KMS-11 (cell line): ENCODE results near the gene FLRT2.

Experiments used
- H2AFZ ChIP-seq: fragments of 200-600 bp; sonication (generic); 2 replicates; pipeline ENCODE4 v1.6.1; 2016; ENCODE audit warnings: antibody characterized with exemption, mixed run types, low read depth
- H3K27ac ChIP-seq: fragments of 200-600 bp; sonication (generic); 2 replicates; pipeline ENCODE4 v1.6.1; 2016; ENCODE audit warnings: mild to moderate bottlenecking, mixed run types
- H3K27me3 ChIP-seq: fragments of 200-600 bp; sonication (generic); 2 replicates; pipeline ENCODE4 v1.6.1; 2017; ENCODE audit warnings: mild to moderate bottlenecking, low read depth, mixed run types, moderate library complexity; ENCODE audit not compliant: insufficient read depth
- H3K36me3 ChIP-seq: fragments of 200-600 bp; sonication (generic); 2 replicates; pipeline ENCODE4 v1.6.1; 2017; ENCODE audit warnings: mild to moderate bottlenecking, mixed run types; ENCODE audit not compliant: insufficient read depth
- H3K4me1 ChIP-seq: fragments of 200-600 bp; sonication (generic); 2 replicates; pipeline ENCODE4 v1.6.1; 2016; ENCODE audit warnings: mild to moderate bottlenecking, low read depth, mixed run types; ENCODE audit not compliant: poor library complexity, severe bottlenecking
- H3K4me2 ChIP-seq: fragments of 200-600 bp; sonication (generic); 2 replicates; pipeline ENCODE4 v1.7.0; 2016; ENCODE audit warnings: mild to moderate bottlenecking, mixed run types
- H3K4me3 ChIP-seq: fragments of 200-600 bp; sonication (generic); IDR thresholded peaks from 2 replicates; pipeline ENCODE4 v1.6.1; 2017; ENCODE audit warnings: low read depth, low read length, mixed read lengths; ENCODE audit not compliant: insufficient read depth
- H3K79me2 ChIP-seq: fragments of 200-600 bp; sonication (generic); 2 replicates; pipeline ENCODE4 v1.6.1; 2016; ENCODE audit warnings: low read depth, mixed run types; ENCODE audit not compliant: insufficient read depth
- H3K9ac ChIP-seq: fragments of 200-600 bp; sonication (generic); 2 replicates; pipeline ENCODE4 v1.6.1; 2016; ENCODE audit warnings: mild to moderate bottlenecking, mixed run types
- H4K20me1 ChIP-seq: fragments of 200-600 bp; sonication (generic); 2 replicates; pipeline ENCODE4 v1.6.1; 2016; ENCODE audit warnings: mild to moderate bottlenecking, mixed run types; ENCODE audit not compliant: insufficient read depth
- TF ChIP-seq, protein P1 (sequence below): fragments of 200-600 bp; sonication (generic); conservative IDR thresholded peaks from 2 replicates; pipeline ENCODE4 v1.6.1; 2017; ENCODE audit warnings: low read depth, mild to moderate bottlenecking, antibody characterized with exemption, low read length, moderate library complexity, mixed read lengths

FLRT2 gene

DNA sequence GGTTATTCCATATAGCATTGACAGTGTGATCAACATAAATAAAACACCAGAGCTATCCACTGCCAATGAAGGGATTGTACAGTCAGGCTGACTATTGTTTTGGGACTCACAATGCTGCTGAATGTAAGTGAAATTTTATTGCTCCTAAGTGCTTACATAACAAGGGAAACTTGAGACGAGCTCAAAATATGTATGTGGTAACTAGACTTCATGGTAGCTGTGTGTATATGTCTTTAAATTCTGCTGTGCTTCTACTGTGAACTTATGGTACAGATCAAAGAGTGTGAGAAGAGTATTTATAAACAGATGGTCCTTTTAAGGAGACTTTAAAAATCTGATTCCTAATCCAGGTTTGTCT, 6.9 kb downstream of the FLRT2 start:
- H3K27ac ChIP-seq: no peak overlapping the region
- TF ChIP-seq, protein P1, sequence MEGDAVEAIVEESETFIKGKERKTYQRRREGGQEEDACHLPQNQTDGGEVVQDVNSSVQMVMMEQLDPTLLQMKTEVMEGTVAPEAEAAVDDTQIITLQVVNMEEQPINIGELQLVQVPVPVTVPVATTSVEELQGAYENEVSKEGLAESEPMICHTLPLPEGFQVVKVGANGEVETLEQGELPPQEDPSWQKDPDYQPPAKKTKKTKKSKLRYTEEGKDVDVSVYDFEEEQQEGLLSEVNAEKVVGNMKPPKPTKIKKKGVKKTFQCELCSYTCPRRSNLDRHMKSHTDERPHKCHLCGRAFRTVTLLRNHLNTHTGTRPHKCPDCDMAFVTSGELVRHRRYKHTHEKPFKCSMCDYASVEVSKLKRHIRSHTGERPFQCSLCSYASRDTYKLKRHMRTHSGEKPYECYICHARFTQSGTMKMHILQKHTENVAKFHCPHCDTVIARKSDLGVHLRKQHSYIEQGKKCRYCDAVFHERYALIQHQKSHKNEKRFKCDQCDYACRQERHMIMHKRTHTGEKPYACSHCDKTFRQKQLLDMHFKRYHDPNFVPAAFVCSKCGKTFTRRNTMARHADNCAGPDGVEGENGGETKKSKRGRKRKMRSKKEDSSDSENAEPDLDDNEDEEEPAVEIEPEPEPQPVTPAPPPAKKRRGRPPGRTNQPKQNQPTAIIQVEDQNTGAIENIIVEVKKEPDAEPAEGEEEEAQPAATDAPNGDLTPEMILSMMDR: no peak
- H3K36me3 ChIP-seq: no peaks in the 10 kb centered on the region
- no peak overlapping the region for H2AFZ ChIP-seq
- no peaks in the 10 kb centered on the region for H3K27me3 ChIP-seq
- no peaks in the 10 kb centered on the region for H3K79me2 ChIP-seq
- no peak overlapping the region for H3K4me3 ChIP-seq
- no peak overlapping the region for H3K4me2 ChIP-seq
- no peak overlapping the region for H3K9ac ChIP-seq
- no peaks in the 10 kb centered on the region for H3K4me1 ChIP-seq
- no peaks in the 10 kb centered on the region for H4K20me1 ChIP-seq

- no peak overlapping the region for H3K27ac ChIP-seq
- H3K9ac ChIP-seq: no peak overlapping the region
- no peaks in the 10 kb centered on the region for H4K20me1 ChIP-seq
- H3K27me3 ChIP-seq: no peaks in the 10 kb centered on the region
- no peak overlapping the region for H3K4me2 ChIP-seq
- no peak overlapping the region for H2AFZ ChIP-seq
- no peak overlapping the region for H3K4me3 ChIP-seq
- TF ChIP-seq, protein P1: no peak
- no peaks in the 10 kb centered on the region for H3K36me3 ChIP-seq
- H3K79me2 ChIP-seq: no peaks in the 10 kb centered on the region
- H3K4me1 ChIP-seq: no peaks in the 10 kb centered on the region
Measured at GRCh38 chr14:85537526-85537925, 7.6 kb downstream of the FLRT2 start.

DNA sequence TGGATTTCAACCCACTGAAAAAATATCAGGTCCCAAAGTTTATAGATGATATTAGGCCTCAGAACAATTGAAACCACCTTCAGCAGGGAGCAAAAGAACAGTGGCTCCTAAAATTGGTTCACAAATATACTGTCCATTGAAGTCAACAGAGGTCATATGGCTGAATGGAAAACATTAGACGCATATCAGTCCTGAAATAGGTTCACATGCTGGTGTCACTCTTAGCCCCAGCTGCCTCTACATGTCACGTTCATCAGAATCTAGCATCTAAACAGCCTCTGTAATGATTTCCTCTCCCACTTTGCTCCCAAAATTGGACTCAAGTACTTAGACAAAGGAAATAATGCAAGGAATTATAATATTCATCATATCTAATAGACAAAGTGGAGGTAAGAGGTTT, 8.7 kb downstream of the FLRT2 start:
- no peak overlapping the region for H2AFZ ChIP-seq
- H3K4me1 ChIP-seq: no peaks in the 10 kb centered on the region
- TF ChIP-seq, protein P1: no peak
- H3K79me2 ChIP-seq: no peaks in the 10 kb centered on the region
- no peak overlapping the region for H3K9ac ChIP-seq
- no peaks in the 10 kb centered on the region for H4K20me1 ChIP-seq
- H3K4me3 ChIP-seq: no peak overlapping the region
- no peaks in the 10 kb centered on the region for H3K27me3 ChIP-seq
- no peaks in the 10 kb centered on the region for H3K36me3 ChIP-seq
- no peak overlapping the region for H3K4me2 ChIP-seq
- no peak overlapping the region for H3K27ac ChIP-seq

DNA sequence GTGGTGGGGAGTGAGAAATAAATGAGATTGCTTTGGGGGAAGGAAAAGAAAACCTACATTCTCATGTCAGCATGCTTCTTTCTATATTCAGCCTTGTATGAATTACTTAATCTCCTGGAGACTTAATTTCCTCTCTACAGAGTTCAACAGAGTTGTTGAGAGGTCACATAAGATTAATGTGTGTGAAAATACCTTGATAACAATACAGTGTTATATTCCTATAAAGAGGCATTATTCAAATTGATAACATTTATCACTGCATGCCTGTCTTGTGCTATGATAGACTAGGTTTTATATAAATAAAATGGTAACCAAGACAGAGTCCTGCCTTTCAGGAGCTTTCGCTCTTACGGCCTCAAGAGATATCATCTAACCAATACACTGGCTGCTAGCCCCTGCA, 9.6 kb downstream of the FLRT2 start:
- H3K4me3 ChIP-seq: no peak overlapping the region
- H3K27me3 ChIP-seq: no peaks in the 10 kb centered on the region
- no peaks in the 10 kb centered on the region for H3K4me1 ChIP-seq
- no peaks in the 10 kb centered on the region for H3K79me2 ChIP-seq
- no peak overlapping the region for H3K4me2 ChIP-seq
- H3K36me3 ChIP-seq: no peaks in the 10 kb centered on the region
- H4K20me1 ChIP-seq: no peaks in the 10 kb centered on the region
- no peak overlapping the region for H3K9ac ChIP-seq
- TF ChIP-seq, protein P1: no peak
- H2AFZ ChIP-seq: no peak overlapping the region
- H3K27ac ChIP-seq: no peak overlapping the region

DNA sequence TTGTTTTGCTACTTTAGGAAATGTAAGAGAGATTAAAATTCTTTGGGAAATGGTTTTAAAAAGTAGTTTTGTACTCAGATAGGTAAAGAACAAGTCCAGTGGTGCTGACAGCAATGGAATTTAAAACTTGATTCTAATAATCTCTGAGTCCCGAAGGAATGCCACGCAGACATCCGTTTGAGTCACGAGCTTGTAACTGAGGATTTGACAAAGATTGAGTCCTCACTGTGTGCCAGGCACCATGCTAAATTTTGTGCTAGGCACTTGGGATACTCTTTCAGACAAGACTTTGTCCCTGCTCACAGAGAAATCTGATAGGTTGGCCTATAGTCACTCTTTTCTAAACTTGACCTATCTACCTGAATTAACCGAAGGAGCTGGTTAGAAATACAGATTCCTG, 12.7 kb downstream of the FLRT2 start:
- no peak overlapping the region for H3K4me3 ChIP-seq
- H3K27me3 ChIP-seq: no peaks in the 10 kb centered on the region
- no peaks in the 10 kb centered on the region for H3K36me3 ChIP-seq
- H2AFZ ChIP-seq: no peak overlapping the region
- H3K4me1 ChIP-seq: no peaks in the 10 kb centered on the region
- H4K20me1 ChIP-seq: no peaks in the 10 kb centered on the region
- TF ChIP-seq, protein P1: no peak
- no peak overlapping the region for H3K9ac ChIP-seq
- H3K4me2 ChIP-seq: no peak overlapping the region
- H3K79me2 ChIP-seq: no peaks in the 10 kb centered on the region
- H3K27ac ChIP-seq: no peak overlapping the region
